HG03442 (cell line): Measurements from ENCODE around the gene PTPRD.

Experiments
- ATAC-seq: cut with Tn5 transposase; IDR thresholded peaks from one replicate; pipeline ENCODE4 v1.9.1; 2021; ENCODE audit warnings: mild to moderate bottlenecking, moderate library complexity; ENCODE audit not compliant: unreplicated experiment

The PTPRD gene

GRCh38 chr9:8670751-8671150, 1942.1 kb downstream of the PTPRD start:
- ATAC-seq, result no peak

GRCh38 chr9:8668751-8669150, 1944.1 kb downstream of the PTPRD start:
- ATAC-seq, result no peak

- ATAC-seq, result no peak
Observed at GRCh38 chr9:8668231-8668630, 1944.6 kb downstream of the PTPRD start.

- no peak for ATAC-seq
Observed at GRCh38 chr9:8666060-8666459, 1946.7 kb downstream of the PTPRD start.

- ATAC-seq, result no peak
Observed at GRCh38 chr9:8660383-8660782, 1952.4 kb downstream of the PTPRD start.

GRCh38 chr9:8659108-8659507, 1953.7 kb downstream of the PTPRD start:
- no peak for ATAC-seq

- ATAC-seq, result no peak
Observed at GRCh38 chr9:8655071-8655470, 1957.7 kb downstream of the PTPRD start.

- ATAC-seq, result no peak
Observed at GRCh38 chr9:8653855-8654254, 1958.9 kb downstream of the PTPRD start.

GRCh38 chr9:8653111-8653510, 1959.7 kb downstream of the PTPRD start:
- ATAC-seq, result no peak

GRCh38 chr9:8652255-8652654, 1960.5 kb downstream of the PTPRD start:
- no peak for ATAC-seq

GRCh38 chr9:8651846-8652215, 1961.0 kb downstream of the PTPRD start:
- no peak for ATAC-seq

- ATAC-seq, result no peak
Observed at GRCh38 chr9:8651070-8651845, 1961.5 kb downstream of the PTPRD start.

GRCh38 chr9:8649807-8650206, 1963.0 kb downstream of the PTPRD start:
- no peak for ATAC-seq

- ATAC-seq, result no peak
Observed at GRCh38 chr9:8649160-8649559, 1963.6 kb downstream of the PTPRD start.

- ATAC-seq, result no peak
Observed at GRCh38 chr9:8648271-8648845, 1964.4 kb downstream of the PTPRD start.

GRCh38 chr9:8647824-8648223, 1965.0 kb downstream of the PTPRD start:
- ATAC-seq, result no peak

GRCh38 chr9:8644571-8644970, 1968.2 kb downstream of the PTPRD start:
- no peak for ATAC-seq

GRCh38 chr9:8643896-8644295, 1968.9 kb downstream of the PTPRD start:
- ATAC-seq, result no peak

GRCh38 chr9:8643464-8643863, 1969.3 kb downstream of the PTPRD start:
- ATAC-seq, result no peak

GRCh38 chr9:8640761-8641160, 1972.0 kb downstream of the PTPRD start:
- ATAC-seq, result no peak

- ATAC-seq, result no peak
Observed at GRCh38 chr9:8637626-8638025, 1975.2 kb downstream of the PTPRD start.

GRCh38 chr9:8633784-8634183, 1979.0 kb downstream of the PTPRD start:
- no peak for ATAC-seq

GRCh38 chr9:8632493-8632892, 1980.3 kb downstream of the PTPRD start:
- ATAC-seq, result no peak
